GM18909 (cell line): ENCODE data around the gene WWOX.

Experiments used
- ATAC-seq: cut with Tn5 transposase; IDR thresholded peaks from one replicate; pipeline ENCODE4 v1.9.1; 2021; ENCODE audit warnings: mild to moderate bottlenecking; ENCODE audit not compliant: unreplicated experiment, poor library complexity

WWOX gene

GRCh38 chr16:78611318-78611717 lies 511.9 kb downstream of the WWOX start:
- no peak for ATAC-seq

- no peak for ATAC-seq
These were observed 520.4 kb downstream of the WWOX start for GRCh38 chr16:78619811-78620210.

GRCh38 chr16:78620291-78620690 lies 520.8 kb downstream of the WWOX start:
- ATAC-seq = no peak

GRCh38 chr16:78623796-78624195 lies 524.3 kb downstream of the WWOX start:
- no peak for ATAC-seq

- no peak for ATAC-seq
These were observed 524.9 kb downstream of the WWOX start for GRCh38 chr16:78624366-78624765.

- no peak for ATAC-seq
These were observed 529.1 kb downstream of the WWOX start for GRCh38 chr16:78628461-78629045.

- ATAC-seq = no peak
These were observed 529.7 kb downstream of the WWOX start for GRCh38 chr16:78629173-78629572.

GRCh38 chr16:78630102-78630501 lies 530.6 kb downstream of the WWOX start:
- no peak for ATAC-seq

GRCh38 chr16:78633551-78633950 lies 534.1 kb downstream of the WWOX start:
- ATAC-seq = no peak

- ATAC-seq = no peak
These were observed 536.4 kb downstream of the WWOX start for GRCh38 chr16:78635807-78636206.

- ATAC-seq = no peak
These were observed 538.9 kb downstream of the WWOX start for GRCh38 chr16:78638371-78638770.

- no peak for ATAC-seq
These were observed 540.3 kb downstream of the WWOX start for GRCh38 chr16:78639775-78640174.

- no peak for ATAC-seq
These were observed 541.4 kb downstream of the WWOX start for GRCh38 chr16:78640886-78641285.

- no peak for ATAC-seq
These were observed 542.0 kb downstream of the WWOX start for GRCh38 chr16:78641433-78641832.

GRCh38 chr16:78642621-78643285 lies 543.3 kb downstream of the WWOX start:
- ATAC-seq = no peak

- ATAC-seq = no peak
These were observed 546.2 kb downstream of the WWOX start for GRCh38 chr16:78645657-78646056.

GRCh38 chr16:78647019-78647418 lies 547.6 kb downstream of the WWOX start:
- no peak for ATAC-seq

GRCh38 chr16:78647491-78647890 lies 548.0 kb downstream of the WWOX start:
- ATAC-seq = no peak

GRCh38 chr16:78648517-78648916 lies 549.1 kb downstream of the WWOX start:
- no peak for ATAC-seq

- no peak for ATAC-seq
These were observed 551.1 kb downstream of the WWOX start for GRCh38 chr16:78650339-78651074.

- no peak for ATAC-seq
These were observed 555.5 kb downstream of the WWOX start for GRCh38 chr16:78654929-78655328.
